Measurements from ENCODE around the gene CAMK2A. TPM values are rescaled to one million over a fixed set of nuclear protein-coding genes. Genes with fewer than 3 reads are reported as not detected.
A peak's percentile ranks its signal among the peaks of the same experiment; 100 is the strongest.

CAMK2A gene
- polyA plus RNA-seq, 1 experiment = 0.11 TPM

DNA sequence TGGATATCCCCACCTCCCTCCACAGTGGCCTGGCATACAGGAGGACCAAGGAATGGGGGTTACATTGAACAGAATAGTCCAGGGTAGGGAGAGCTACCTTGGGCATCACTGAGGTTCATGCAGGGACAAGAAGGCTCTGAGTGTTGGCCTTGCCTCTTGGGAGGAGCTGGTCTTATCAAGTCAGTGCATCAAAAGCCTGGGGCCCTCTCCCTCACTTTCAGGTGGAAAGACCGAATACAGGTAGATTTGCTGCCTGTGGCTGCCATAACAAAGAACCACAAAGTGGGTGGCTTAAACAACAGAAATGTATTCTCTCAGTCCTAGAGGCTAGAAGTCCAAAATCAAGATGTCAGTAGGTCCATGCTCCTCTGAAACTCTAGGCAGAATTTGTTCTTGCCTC is 31.6 kb upstream of the CAMK2A start:
- POLR2A ChIA-PET = no interaction called here
- CTCF ChIA-PET = interaction anchor here (1.1 to 2.4 kb wide), 2 partner anchors 10 to 18 kb away, joined by 5 read pairs; no protein-coding TSS in a partner anchor
- no peak for DNase-seq (ENCODE audit: low read depth)
- TF ChIP-seq, protein P1, sequence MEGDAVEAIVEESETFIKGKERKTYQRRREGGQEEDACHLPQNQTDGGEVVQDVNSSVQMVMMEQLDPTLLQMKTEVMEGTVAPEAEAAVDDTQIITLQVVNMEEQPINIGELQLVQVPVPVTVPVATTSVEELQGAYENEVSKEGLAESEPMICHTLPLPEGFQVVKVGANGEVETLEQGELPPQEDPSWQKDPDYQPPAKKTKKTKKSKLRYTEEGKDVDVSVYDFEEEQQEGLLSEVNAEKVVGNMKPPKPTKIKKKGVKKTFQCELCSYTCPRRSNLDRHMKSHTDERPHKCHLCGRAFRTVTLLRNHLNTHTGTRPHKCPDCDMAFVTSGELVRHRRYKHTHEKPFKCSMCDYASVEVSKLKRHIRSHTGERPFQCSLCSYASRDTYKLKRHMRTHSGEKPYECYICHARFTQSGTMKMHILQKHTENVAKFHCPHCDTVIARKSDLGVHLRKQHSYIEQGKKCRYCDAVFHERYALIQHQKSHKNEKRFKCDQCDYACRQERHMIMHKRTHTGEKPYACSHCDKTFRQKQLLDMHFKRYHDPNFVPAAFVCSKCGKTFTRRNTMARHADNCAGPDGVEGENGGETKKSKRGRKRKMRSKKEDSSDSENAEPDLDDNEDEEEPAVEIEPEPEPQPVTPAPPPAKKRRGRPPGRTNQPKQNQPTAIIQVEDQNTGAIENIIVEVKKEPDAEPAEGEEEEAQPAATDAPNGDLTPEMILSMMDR (IDR thresholded peaks at IDR 0.05; ENCODE audit: insufficient read depth, low read depth, low read length) = no peak
- Histone ChIP-seq H3K27me3 (ENCODE audit: control insufficient read depth, insufficient read depth, low read length) (no peaks in the 10 kb centered on the region), H3K36me3 (ENCODE audit: control insufficient read depth, insufficient read depth, low read length) (no peaks in the 10 kb centered on the region), H3K4me3 (ENCODE audit: low read depth, low read length) (no peak overlapping the region)

DNA sequence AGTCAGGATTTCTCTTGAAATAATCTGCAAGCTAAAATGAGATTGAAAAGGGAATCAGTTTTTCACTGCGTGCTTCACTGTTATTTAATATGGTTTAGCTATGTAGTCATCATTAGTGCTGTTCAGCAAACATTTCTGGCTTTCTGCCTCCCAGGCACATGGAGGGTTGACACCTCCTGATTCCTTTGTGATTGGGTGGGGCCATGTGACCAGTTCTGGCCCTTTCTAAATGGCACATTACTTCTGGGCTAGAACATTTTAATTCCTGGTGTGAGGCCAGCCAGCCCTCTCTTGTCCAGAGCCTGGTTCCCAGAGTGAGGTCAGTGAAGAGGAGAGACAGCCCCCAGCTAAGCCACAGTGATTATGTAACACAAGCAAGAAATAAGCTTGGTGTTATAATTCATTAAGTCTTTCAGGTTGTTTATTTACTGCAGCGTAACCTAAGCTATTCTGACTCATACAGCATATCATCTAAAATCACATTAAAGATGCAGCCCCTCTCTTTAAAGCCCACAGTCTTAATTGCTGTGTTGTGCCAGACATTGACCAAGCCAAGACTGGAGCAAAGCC is 30.6 kb upstream of the CAMK2A start:
- H3K4me3 ChIP-seq (ENCODE audit: low read depth, low read length) = no peak overlapping the region
- no peaks in the 10 kb centered on the region for H3K36me3 ChIP-seq (ENCODE audit: control insufficient read depth, insufficient read depth, low read length)
- TF ChIP-seq, protein P1 (IDR thresholded peaks at IDR 0.05; ENCODE audit: insufficient read depth, low read depth, low read length) = no peak
- H3K27me3 ChIP-seq (ENCODE audit: control insufficient read depth, insufficient read depth, low read length) = no peaks in the 10 kb centered on the region
- peak; percentile 89 for DNase-seq (ENCODE audit: low read depth)
- CTCF ChIA-PET = interaction anchor here (1.0 to 2.6 kb wide), 5 partner anchors 10 to 130 kb away, joined by 3 to 14 read pairs (median 5); partner anchors contain the start of gene ARSI
- POLR2A ChIA-PET = interaction anchor here (0.6 kb wide), 1 partner anchor 91 kb away, joined by 3 read pairs; no protein-coding TSS in a partner anchor

DNA sequence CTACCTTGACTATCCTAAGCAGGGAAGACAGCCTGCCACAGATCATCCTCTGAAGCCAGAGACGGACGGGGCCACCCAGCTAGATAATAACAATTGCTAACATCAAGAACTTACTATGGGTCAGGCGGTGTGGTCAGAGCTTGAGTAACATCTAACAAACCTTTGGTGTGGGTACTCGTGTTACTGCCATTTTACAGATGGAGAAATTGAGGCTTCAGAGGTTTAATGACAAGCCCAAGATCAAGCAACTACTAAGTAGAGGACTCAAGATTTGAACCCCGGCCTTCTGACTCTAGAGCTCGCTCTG is 29.9 kb upstream of the CAMK2A start:
- ChIA-PET POLR2A (no interaction called here), CTCF (interaction anchor here (1.0 to 2.6 kb wide), 4 partner anchors 16 to 131 kb away, joined by 3 to 14 read pairs (median 6); partner anchors contain the start of gene ARSI)
- TF ChIP-seq, protein P1 (IDR thresholded peaks at IDR 0.05; ENCODE audit: insufficient read depth, low read depth, low read length) = no peak
- Histone ChIP-seq H3K36me3 (ENCODE audit: control insufficient read depth, insufficient read depth, low read length) (no peaks in the 10 kb centered on the region), H3K4me3 (ENCODE audit: low read depth, low read length) (no peak overlapping the region), H3K27me3 (ENCODE audit: control insufficient read depth, insufficient read depth, low read length) (no peaks in the 10 kb centered on the region)
- DNase-seq (ENCODE audit: low read depth) = no peak

DNA sequence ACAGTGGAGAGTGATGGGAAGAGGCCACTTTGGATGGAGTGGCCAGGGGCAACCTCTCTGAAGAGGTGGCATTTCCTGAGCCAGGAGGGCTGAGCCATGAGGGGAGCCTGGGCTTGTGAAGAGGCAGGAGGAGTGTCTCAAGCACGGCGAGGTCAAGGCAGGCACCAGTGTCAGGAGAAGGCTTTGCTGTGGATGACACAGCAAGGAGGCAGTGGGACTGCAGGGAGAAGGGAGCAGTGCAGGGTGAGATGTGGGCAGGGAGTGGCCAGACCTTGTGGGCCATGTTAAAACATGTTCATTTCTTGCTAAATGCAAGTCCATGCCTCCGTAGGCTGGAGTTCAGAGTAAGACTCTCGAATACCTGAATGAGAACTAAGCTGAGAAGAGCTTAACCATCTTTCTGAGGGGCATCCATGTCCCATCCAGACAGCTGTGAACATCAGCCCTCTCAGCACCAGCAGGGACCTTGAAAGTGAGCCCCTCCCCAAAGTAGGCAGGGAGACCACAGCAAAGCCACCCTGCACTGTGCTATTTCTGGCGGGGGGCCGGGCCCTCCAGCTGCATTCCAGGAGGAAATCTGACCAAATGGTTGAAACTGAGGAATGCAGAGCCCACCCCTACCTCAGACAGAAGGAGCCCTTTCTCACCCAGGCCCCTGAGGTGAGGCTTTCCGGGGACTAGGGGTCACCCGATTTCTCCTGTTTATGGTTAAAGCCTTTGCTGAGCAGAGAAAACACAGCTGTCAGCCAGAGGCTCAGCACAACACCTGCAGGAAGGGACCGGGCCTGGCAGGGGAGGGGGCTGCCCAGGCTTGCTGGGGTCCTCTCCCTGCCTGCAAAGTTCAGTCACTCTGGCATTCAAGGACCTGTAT is 29.3 kb upstream of the CAMK2A start:
- Histone ChIP-seq H3K4me3 (ENCODE audit: low read depth, low read length) (no peak overlapping the region), H3K36me3 (ENCODE audit: control insufficient read depth, insufficient read depth, low read length) (no peaks in the 10 kb centered on the region), H3K27me3 (ENCODE audit: control insufficient read depth, insufficient read depth, low read length) (no peaks in the 10 kb centered on the region)
- ChIA-PET CTCF (interaction anchor here (1.0 to 2.6 kb wide), 4 partner anchors 16 to 131 kb away, joined by 3 to 14 read pairs (median 6); partner anchors contain the start of gene ARSI), POLR2A (no interaction called here)
- TF ChIP-seq, protein P1 (IDR thresholded peaks at IDR 0.05; ENCODE audit: insufficient read depth, low read depth, low read length) = no peak
- no peak for DNase-seq (ENCODE audit: low read depth)

Data from BJ (cell line).